T1000 (cell line): ENCODE data around the gene PTBP1.
"Not testable (repeated sequence)": the region's sequence is repeated elsewhere in the genome, so short reads cannot be mapped to it uniquely, and the experiment has no call there.

ENCODE experiments used
- DNase-seq: peaks from one replicate; lab custom pipeline; 2025; ENCODE audit warnings: mixed read lengths; lab: John Stamatoyannopoulos, UW

Gene PTBP1

GRCh38 chr19:810883-811489 is 13.7 kb downstream of the PTBP1 start:
- no peak for DNase-seq

- DNase-seq = no peak
Observed at GRCh38 chr19:811506-812048, 14.3 kb downstream of the PTBP1 start.

GRCh38 chr19:812049-812746 is 14.9 kb downstream of the PTBP1 start:
- DNase-seq = no peak

- no peak for DNase-seq
Observed at GRCh38 chr19:812747-813218, 15.5 kb downstream of the PTBP1 start.

- DNase-seq = no peak
Observed at GRCh38 chr19:813219-814151, 16.2 kb downstream of the PTBP1 start.

- DNase-seq = no peak
Observed at GRCh38 chr19:814152-815078, 17.2 kb downstream of the PTBP1 start.

GRCh38 chr19:815079-815774 is 18.0 kb downstream of the PTBP1 start:
- no peak for DNase-seq

- DNase-seq = no peak
Observed at GRCh38 chr19:815775-816499, 18.7 kb downstream of the PTBP1 start.

GRCh38 chr19:816500-816857 is 19.2 kb downstream of the PTBP1 start:
- DNase-seq = no peak

GRCh38 chr19:820212-820611 is 23.0 kb downstream of the PTBP1 start:
- DNase-seq = not testable (repeated sequence)

GRCh38 chr19:821231-821824 is 24.1 kb downstream of the PTBP1 start:
- no peak for DNase-seq

- no peak for DNase-seq
Observed at GRCh38 chr19:821825-822503, 24.7 kb downstream of the PTBP1 start, which contains the start of gene PLPPR3. PLPPR3 (minus strand) TSS chr19:821955; CDS start chr19:821559, 396 bp downstream.

GRCh38 chr19:823565-824121 is 26.4 kb downstream of the PTBP1 start:
- no peak for DNase-seq

- DNase-seq = no peak
Observed at GRCh38 chr19:824885-825284, 27.6 kb downstream of the PTBP1 start.

GRCh38 chr19:825897-826644 is 28.8 kb downstream of the PTBP1 start:
- DNase-seq = no peak

- no peak for DNase-seq
Observed at GRCh38 chr19:827314-827709, 30.1 kb downstream of the PTBP1 start.

- DNase-seq = no peak
Observed at GRCh38 chr19:827710-828321, 30.6 kb downstream of the PTBP1 start, which contains the start of gene AZU1. AZU1 (plus strand) TSS chr19:827837; CDS start chr19:827847, 10 bp downstream.
